Epithelial cell of prostate (primary cell): Measurements from ENCODE around the gene VWA1.

Experiments
- DNase-seq: peaks from one replicate; pipeline ENCODE4 v3.0.0-alpha.2; 2011; ENCODE audit warnings: low read depth, low spot score
- H3K27ac ChIP-seq: fragments of 450-650 bp; 2 replicates; pipeline ENCODE4 v1.5.1; 2017; ENCODE audit warnings: mild to moderate bottlenecking

The VWA1 gene

GRCh38 chr1:1435106-1435903 is at the start of gene VWA1:
TSS of gene VWA1 (plus strand) at chr1:1435690. CDS start at chr1:1435749, 59 bp downstream.
- DNase-seq, result no peak
- H3K27ac ChIP-seq, result peak within 1 kb of the TSS; percentile 93

- DNase-seq, result no peak
- no peak overlapping the region for H3K27ac ChIP-seq
These were observed 49.6 kb upstream of the VWA1 start for GRCh38 chr1:1385931-1386330.

GRCh38 chr1:1387098-1388077 is 48.1 kb upstream of the VWA1 start:
- no peak for DNase-seq
- H3K27ac ChIP-seq, result no peak overlapping the region

GRCh38 chr1:1388078-1388472 is 47.4 kb upstream of the VWA1 start:
- H3K27ac ChIP-seq, result no peak overlapping the region
- DNase-seq, result no peak

GRCh38 chr1:1390675-1391074 is 44.8 kb upstream of the VWA1 start:
- no peak for DNase-seq
- no peak overlapping the region for H3K27ac ChIP-seq

GRCh38 chr1:1391225-1391624 is 44.3 kb upstream of the VWA1 start:
- H3K27ac ChIP-seq, result no peak overlapping the region
- DNase-seq, result no peak

- no peak overlapping the region for H3K27ac ChIP-seq
- DNase-seq, result no peak
These were observed 42.5 kb upstream of the VWA1 start for GRCh38 chr1:1393014-1393413.

- no peak for DNase-seq
These were observed 42.1 kb upstream of the VWA1 start for GRCh38 chr1:1393428-1393827.

GRCh38 chr1:1394116-1394515 is 41.4 kb upstream of the VWA1 start:
- no peak overlapping the region for H3K27ac ChIP-seq
- no peak for DNase-seq

More at GRCh38 chr1:1393428-1393827, 42.1 kb upstream of the VWA1 start:
- H3K27ac ChIP-seq, result no peak overlapping the region

- no peak for DNase-seq
- no peak overlapping the region for H3K27ac ChIP-seq
These were observed 40.3 kb upstream of the VWA1 start for GRCh38 chr1:1395166-1395565.

- peak overlapping the region; percentile 70 for H3K27ac ChIP-seq
These were observed 37.5 kb upstream of the VWA1 start for GRCh38 chr1:1397839-1398523.

GRCh38 chr1:1398677-1399186 is 36.8 kb upstream of the VWA1 start:
- H3K27ac ChIP-seq, result peak overlapping the region; percentile 70
- DNase-seq, result no peak

More at GRCh38 chr1:1397839-1398523, 37.5 kb upstream of the VWA1 start:
- DNase-seq, result no peak

GRCh38 chr1:1399187-1399871 is 36.2 kb upstream of the VWA1 start, which contains the start of gene CCNL2:
TSS of gene CCNL2 (minus strand) at chr1:1399335. CDS start at chr1:1399306, 29 bp downstream.
- H3K27ac ChIP-seq, result peak within 1 kb of the TSS; percentile 70

GRCh38 chr1:1399872-1400575 is 35.5 kb upstream of the VWA1 start:
- peak overlapping the region; percentile 70 for H3K27ac ChIP-seq
- no peak for DNase-seq

More at GRCh38 chr1:1399187-1399871, 36.2 kb upstream of the VWA1 start, which contains the start of gene CCNL2:
- peak; percentile 89 for DNase-seq

- peak overlapping the region; percentile 70 for H3K27ac ChIP-seq
These were observed 34.7 kb upstream of the VWA1 start for GRCh38 chr1:1400576-1401456.

GRCh38 chr1:1401457-1402010 is 34.0 kb upstream of the VWA1 start:
- DNase-seq, result no peak

More at GRCh38 chr1:1400576-1401456, 34.7 kb upstream of the VWA1 start:
- DNase-seq, result no peak

GRCh38 chr1:1402072-1402900 is 33.2 kb upstream of the VWA1 start:
- H3K27ac ChIP-seq, result peak overlapping the region; percentile 34
- peak; percentile 61 for DNase-seq

More at GRCh38 chr1:1401457-1402010, 34.0 kb upstream of the VWA1 start:
- peak overlapping the region; percentile 34 for H3K27ac ChIP-seq
